ENCODE results near the gene ZNF24.

Gene ZNF24

GRCh38 chr18:35290094-35290735, 54.0 kb downstream of the ZNF24 start, which contains the start of gene ZSCAN30:
Gene ZSCAN30, minus strand, starts transcription at chr18:35290229. Its CDS starts 25,877 bp downstream, at chr18:35264352.
- DNase-seq, result peak; percentile 95

- DNase-seq, result peak; percentile 3
These were observed 54.5 kb downstream of the ZNF24 start for GRCh38 chr18:35289727-35290093.

GRCh38 chr18:35289293-35289692, 54.9 kb downstream of the ZNF24 start:
- DNase-seq, result no peak

GRCh38 chr18:35284841-35285240, 59.4 kb downstream of the ZNF24 start:
- DNase-seq, result no peak

GRCh38 chr18:35283923-35284794, 60.1 kb downstream of the ZNF24 start:
- DNase-seq, result no peak

- no peak for DNase-seq
These were observed 61.9 kb downstream of the ZNF24 start for GRCh38 chr18:35282353-35282752.
